HEK293T (cell line): Measurements from ENCODE around the gene CDIPT.
"Not testable (repeated sequence)": the region's sequence is repeated elsewhere in the genome, so short reads cannot be mapped to it uniquely, and the experiment has no call there.

ENCODE experiments used
- CTCF ChIA-PET: fragments of 350-600 bp; formaldehyde crosslinking; extraction: SDS; loops from one replicate; lab custom pipeline; 2021; ENCODE audit warnings: antibody characterized with exemption, inconsistent platforms; lab: Yijun Ruan, JAX
- POLR2A ChIA-PET: fragments of 350-600 bp; formaldehyde crosslinking; extraction: SDS; loops from one replicate; lab custom pipeline; 2020; ENCODE audit warnings: antibody characterized with exemption, inconsistent platforms; lab: Yijun Ruan, JAX
- DNase-seq: peaks from one replicate; pipeline ENCODE4 v3.0.0; 2012; ENCODE audit warnings: mixed read lengths; ENCODE audit errors: extremely low spot score
- ARNT ChIP-seq: fragments of 450-650 bp; IDR thresholded peaks from 2 replicates; pipeline ENCODE4 v1.6.1; 2017; ENCODE audit warnings: mild to moderate bottlenecking
- BHLHE40 ChIP-seq: fragments of 450-650 bp; IDR thresholded peaks from 2 replicates; pipeline ENCODE4 v1.6.1; 2016; ENCODE audit warnings: mild to moderate bottlenecking, moderate library complexity, borderline replicate concordance
- CTBP1 ChIP-seq: fragments of 450-650 bp; IDR thresholded peaks from 2 replicates; pipeline ENCODE4 v1.6.1; 2016; ENCODE audit warnings: borderline replicate concordance
- ELF4 ChIP-seq: fragments of 450-650 bp; IDR thresholded peaks from 2 replicates; pipeline ENCODE4 v1.6.1; 2017; ENCODE audit warnings: antibody characterized with exemption
- FOXA1 ChIP-seq: fragments of 450-650 bp; IDR thresholded peaks from 2 replicates; pipeline ENCODE4 v1.6.1; 2016; ENCODE audit warnings: mild to moderate bottlenecking
- FOXK2 ChIP-seq: fragments of 450-650 bp; IDR thresholded peaks from 2 replicates; pipeline ENCODE4 v1.6.1; 2016; ENCODE audit warnings: mild to moderate bottlenecking
- FOXM1 ChIP-seq: fragments of 450-650 bp; IDR thresholded peaks from 2 replicates; pipeline ENCODE4 v1.6.1; 2017; ENCODE audit warnings: mild to moderate bottlenecking, borderline replicate concordance
- HDGF ChIP-seq: fragments of 450-650 bp; IDR thresholded peaks from 2 replicates; pipeline ENCODE4 v1.6.1; 2017; ENCODE audit warnings: antibody characterized with exemption, borderline replicate concordance
- L3MBTL2 ChIP-seq: fragments of 450-650 bp; conservative IDR thresholded peaks from 2 replicates; pipeline ENCODE4 v1.6.1; 2016; ENCODE audit warnings: mild to moderate bottlenecking
- LEF1 ChIP-seq: fragments of 450-650 bp; IDR thresholded peaks from 2 replicates; pipeline ENCODE4 v1.6.1; 2017; ENCODE audit warnings: mild to moderate bottlenecking, borderline replicate concordance
- NFRKB ChIP-seq: fragments of 450-650 bp; IDR thresholded peaks from 2 replicates; pipeline ENCODE4 v1.6.1; 2016; ENCODE audit warnings: mild to moderate bottlenecking, moderate library complexity
- SP1 ChIP-seq: fragments of 450-650 bp; IDR thresholded peaks from 2 replicates; pipeline ENCODE4 v1.6.1; 2017
- SUZ12 ChIP-seq: fragments of 450-650 bp; IDR thresholded peaks from 2 replicates; pipeline ENCODE4 v1.6.1; 2016; ENCODE audit warnings: mild to moderate bottlenecking
- TARDBP ChIP-seq: fragments of 450-650 bp; IDR thresholded peaks from 2 replicates; pipeline ENCODE4 v1.6.1; 2016
- ZNF384 ChIP-seq: fragments of 450-650 bp; IDR thresholded peaks from 2 replicates; pipeline ENCODE4 v1.6.1; 2016
- TF ChIP-seq, protein P1 (sequence below): fragments of 450-650 bp; IDR thresholded peaks from 2 replicates; pipeline ENCODE4 v1.6.1; 2016

The CDIPT gene

GRCh38 chr16:29893553-29893952 is 30.5 kb upstream of the CDIPT start:
- ChIA-PET POLR2A (interaction anchor here (0.7 kb wide), 1 partner anchor 32 kb away, joined by 3 read pairs; no protein-coding TSS in a partner anchor), CTCF (interaction anchor here (1.4 kb wide), 1 partner anchor 45 kb away, joined by 3 read pairs; no protein-coding TSS in a partner anchor)
- TF ChIP-seq SUZ12 (no peak), BHLHE40 (no peak), CTBP1 (no peak)
- DNase-seq, result no peak

GRCh38 chr16:29892458-29892813 is 29.4 kb upstream of the CDIPT start:
- CTCF ChIA-PET, result no interaction called here
- POLR2A ChIA-PET, result no interaction called here
- DNase-seq, result no peak
- TF ChIP-seq ARNT, result no peak
- TF ChIP-seq TARDBP, result no peak
- no peak for TF ChIP-seq FOXM1
- TF ChIP-seq CTBP1, result no peak
- no peak for TF ChIP-seq HDGF
- TF ChIP-seq, protein P1, sequence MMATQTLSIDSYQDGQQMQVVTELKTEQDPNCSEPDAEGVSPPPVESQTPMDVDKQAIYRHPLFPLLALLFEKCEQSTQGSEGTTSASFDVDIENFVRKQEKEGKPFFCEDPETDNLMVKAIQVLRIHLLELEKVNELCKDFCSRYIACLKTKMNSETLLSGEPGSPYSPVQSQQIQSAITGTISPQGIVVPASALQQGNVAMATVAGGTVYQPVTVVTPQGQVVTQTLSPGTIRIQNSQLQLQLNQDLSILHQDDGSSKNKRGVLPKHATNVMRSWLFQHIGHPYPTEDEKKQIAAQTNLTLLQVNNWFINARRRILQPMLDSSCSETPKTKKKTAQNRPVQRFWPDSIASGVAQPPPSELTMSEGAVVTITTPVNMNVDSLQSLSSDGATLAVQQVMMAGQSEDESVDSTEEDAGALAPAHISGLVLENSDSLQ, result no peak
- TF ChIP-seq ZNF384, result no peak
- TF ChIP-seq L3MBTL2, result no peak
- no peak for TF ChIP-seq BHLHE40

GRCh38 chr16:29891525-29892457 is 28.8 kb upstream of the CDIPT start:
- no peak for TF ChIP-seq CTBP1
- no peak for TF ChIP-seq HDGF
- no peak for TF ChIP-seq ELF4
- TF ChIP-seq BHLHE40, result no peak
- TF ChIP-seq, protein P1, result no peak
- TF ChIP-seq FOXM1, result no peak
- TF ChIP-seq ZNF384, result no peak
- TF ChIP-seq FOXK2, result no peak
- no peak for TF ChIP-seq LEF1
- no peak for TF ChIP-seq ARNT
- TF ChIP-seq SP1, result no peak
- DNase-seq, result no peak
- POLR2A ChIA-PET, result no interaction called here
- CTCF ChIA-PET, result interaction anchor here (1.0 kb wide), 1 partner anchor 28 kb away, joined by 3 read pairs; the partner anchor contains the start of gene CDIPT

- CTCF ChIA-PET, DNase-seq: not testable (repeated sequence)
- peak; percentile 80 for TF ChIP-seq ZNF384
- POLR2A ChIA-PET, result interaction anchor here (1.6 kb wide), 1 partner anchor 12 kb away, joined by 3 read pairs; no protein-coding TSS in a partner anchor
Observed at GRCh38 chr16:29889372-29889771, 26.3 kb upstream of the CDIPT start.

DNA sequence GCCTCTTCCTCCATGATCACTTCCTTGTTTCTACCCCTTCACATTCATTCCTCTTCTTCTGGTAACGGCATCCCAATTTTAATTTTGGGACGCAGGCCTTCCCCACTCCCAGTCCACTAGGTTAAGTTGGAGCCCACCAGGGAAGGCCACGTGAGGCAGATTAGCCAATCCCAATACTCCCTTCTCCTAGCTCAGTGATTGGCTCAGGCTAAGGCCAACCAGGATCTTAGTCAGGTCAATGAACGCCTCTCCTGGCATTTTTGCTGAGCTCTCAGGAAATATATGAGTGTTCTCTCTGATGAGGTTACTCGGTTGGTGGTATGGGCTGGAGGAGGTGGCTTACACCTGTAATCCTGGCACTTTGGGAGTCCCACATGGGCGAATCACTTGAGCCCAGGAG is 21.0 kb upstream of the CDIPT start:
- ChIA-PET CTCF (no interaction called here), POLR2A (interaction anchor here (1.1 to 1.6 kb wide), 2 partner anchors 16 to 89 kb away, joined by 3 to 4 read pairs; partner anchors contain the start of gene SEZ6L2)
- peak; percentile 55 for DNase-seq
- TF ChIP-seq ZNF384 (no peak), CTBP1 (no peak), LEF1 (no peak), HDGF (no peak), ARNT (no peak), FOXM1 (no peak), ELF4 (no peak), SP1 (no peak), BHLHE40 (no peak), NFRKB (no peak), L3MBTL2 (no peak)
- TF ChIP-seq, protein P1, result no peak; the same call in 1 of the 2 replicates

GRCh38 chr16:29881050-29881449 is 18.0 kb upstream of the CDIPT start:
- POLR2A ChIA-PET, result interaction anchor here (1.3 kb wide), 1 partner anchor 19 kb away, joined by 4 read pairs; the partner anchor contains the start of genes ASPHD1 and SEZ6L2
- no peak for DNase-seq
- TF ChIP-seq, protein P1, result no peak
- TF ChIP-seq ARNT, result no peak
- TF ChIP-seq FOXA1, result no peak
- TF ChIP-seq FOXK2, result no peak
- TF ChIP-seq NFRKB, result no peak
- TF ChIP-seq ELF4, result no peak
- no peak for TF ChIP-seq FOXM1
- TF ChIP-seq LEF1, result no peak
- no peak for TF ChIP-seq ZNF384
- no peak for TF ChIP-seq CTBP1
- no peak for TF ChIP-seq TARDBP
- no peak for TF ChIP-seq L3MBTL2
- TF ChIP-seq HDGF, result no peak
- no peak for TF ChIP-seq BHLHE40
- CTCF ChIA-PET, result no interaction called here
